22Rv1 (cell line): ENCODE results near the gene ITGB1.

Experiments used
- ZFX ChIP-seq: fragments of 450-650 bp; IDR thresholded peaks from 2 replicates; pipeline ENCODE4 v1.6.1; 2017; ENCODE audit warnings: antibody characterized with exemption, borderline replicate concordance
- TF ChIP-seq, protein P1 (sequence below): fragments of 450-650 bp; IDR thresholded peaks from 2 replicates; pipeline ENCODE4 v1.5.1; 2017; ENCODE audit warnings: mild to moderate bottlenecking

DNA sequence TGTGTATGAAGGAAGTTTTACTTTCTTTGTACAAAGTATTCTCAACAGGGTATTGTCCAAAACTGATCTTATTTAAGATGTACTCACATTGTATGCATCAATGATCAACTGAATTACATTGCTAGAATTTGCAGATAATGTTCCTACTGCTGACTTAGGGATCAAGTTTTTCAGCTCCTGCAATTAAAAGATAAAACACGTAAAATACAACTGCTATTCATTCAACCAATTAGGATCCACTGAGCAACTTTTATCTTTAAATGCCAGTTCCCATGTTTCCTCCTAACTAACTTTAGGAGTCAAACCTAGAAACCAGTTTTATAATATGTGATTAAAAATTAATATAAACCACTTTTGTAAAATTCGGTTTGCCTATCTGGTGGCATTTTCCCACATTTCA, 35.9 kb downstream of the ITGB1 start:
- TF ChIP-seq, protein P1, sequence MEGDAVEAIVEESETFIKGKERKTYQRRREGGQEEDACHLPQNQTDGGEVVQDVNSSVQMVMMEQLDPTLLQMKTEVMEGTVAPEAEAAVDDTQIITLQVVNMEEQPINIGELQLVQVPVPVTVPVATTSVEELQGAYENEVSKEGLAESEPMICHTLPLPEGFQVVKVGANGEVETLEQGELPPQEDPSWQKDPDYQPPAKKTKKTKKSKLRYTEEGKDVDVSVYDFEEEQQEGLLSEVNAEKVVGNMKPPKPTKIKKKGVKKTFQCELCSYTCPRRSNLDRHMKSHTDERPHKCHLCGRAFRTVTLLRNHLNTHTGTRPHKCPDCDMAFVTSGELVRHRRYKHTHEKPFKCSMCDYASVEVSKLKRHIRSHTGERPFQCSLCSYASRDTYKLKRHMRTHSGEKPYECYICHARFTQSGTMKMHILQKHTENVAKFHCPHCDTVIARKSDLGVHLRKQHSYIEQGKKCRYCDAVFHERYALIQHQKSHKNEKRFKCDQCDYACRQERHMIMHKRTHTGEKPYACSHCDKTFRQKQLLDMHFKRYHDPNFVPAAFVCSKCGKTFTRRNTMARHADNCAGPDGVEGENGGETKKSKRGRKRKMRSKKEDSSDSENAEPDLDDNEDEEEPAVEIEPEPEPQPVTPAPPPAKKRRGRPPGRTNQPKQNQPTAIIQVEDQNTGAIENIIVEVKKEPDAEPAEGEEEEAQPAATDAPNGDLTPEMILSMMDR, result no peak
- no peak for TF ChIP-seq ZFX
